Gastrocnemius medialis (tissue), 4 donors: ENCODE data around the gene ADGRD1.

Experiments
- POLR2A ChIP-seq, 2 donors: fragments of 450-650 bp; IDR thresholded peaks; one replicate each; pipeline ENCODE4 v1.6.1; 2017; ENCODE audit warnings: antibody characterized with exemption in 2 of 2, mild to moderate bottlenecking in 2 of 2, moderate library complexity in 2 of 2
- TF ChIP-seq, protein P1 (sequence below), 5 experiments: fragments of 450-650 bp in 3 of 5; fragments of 200-600 bp in 2 of 5; sonication (generic) in 2 of 5; IDR thresholded peaks in 4 of 5; conservative IDR thresholded peaks in 1 of 5; 1 replicate in 4 of 5; 2 replicates in 1 of 5; pipeline ENCODE4 v1.5.1; 2016 to 2019; ENCODE audit warnings: antibody characterized with exemption in 5 of 5, mild to moderate bottlenecking in 3 of 5, moderate library complexity in 3 of 5

DNA sequence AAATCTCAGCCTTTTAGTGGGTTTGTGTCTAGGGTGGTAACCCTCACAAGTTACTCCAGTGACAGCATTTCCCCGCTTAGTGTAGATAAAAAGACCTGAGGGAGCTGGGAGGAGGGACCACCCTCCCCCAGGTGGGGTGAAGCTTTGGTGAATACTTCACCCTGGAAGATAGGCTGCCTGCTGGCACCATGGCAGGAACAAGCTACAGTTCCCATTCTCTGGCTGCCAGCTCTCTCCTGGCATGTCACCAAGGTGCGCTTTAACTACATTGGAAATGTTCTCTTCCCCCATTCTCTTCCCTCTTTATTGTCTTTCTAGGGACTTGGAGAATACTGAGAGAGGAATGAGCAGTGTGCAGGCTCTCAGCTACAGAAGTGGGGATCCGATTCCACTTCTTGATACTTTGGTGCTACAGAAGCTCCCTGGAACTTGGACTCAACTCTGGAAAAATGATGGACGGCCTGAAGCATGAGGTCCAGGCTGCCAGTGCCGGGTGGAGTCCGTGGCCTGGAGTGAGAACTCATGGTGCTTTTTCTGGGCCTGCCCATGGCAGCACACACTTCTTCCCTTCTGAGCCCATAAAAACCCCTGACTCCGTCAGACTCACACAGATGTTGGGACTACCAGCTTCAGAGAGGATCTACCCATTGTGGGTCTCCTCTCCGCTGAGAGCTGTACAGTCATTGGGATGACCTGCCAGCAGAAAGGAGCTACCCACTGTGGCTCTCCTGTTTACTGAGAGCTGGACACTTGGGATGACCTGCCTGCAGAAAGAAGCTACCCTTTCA is 198.0 kb downstream of the ADGRD1 start:
- TF ChIP-seq, protein P1, sequence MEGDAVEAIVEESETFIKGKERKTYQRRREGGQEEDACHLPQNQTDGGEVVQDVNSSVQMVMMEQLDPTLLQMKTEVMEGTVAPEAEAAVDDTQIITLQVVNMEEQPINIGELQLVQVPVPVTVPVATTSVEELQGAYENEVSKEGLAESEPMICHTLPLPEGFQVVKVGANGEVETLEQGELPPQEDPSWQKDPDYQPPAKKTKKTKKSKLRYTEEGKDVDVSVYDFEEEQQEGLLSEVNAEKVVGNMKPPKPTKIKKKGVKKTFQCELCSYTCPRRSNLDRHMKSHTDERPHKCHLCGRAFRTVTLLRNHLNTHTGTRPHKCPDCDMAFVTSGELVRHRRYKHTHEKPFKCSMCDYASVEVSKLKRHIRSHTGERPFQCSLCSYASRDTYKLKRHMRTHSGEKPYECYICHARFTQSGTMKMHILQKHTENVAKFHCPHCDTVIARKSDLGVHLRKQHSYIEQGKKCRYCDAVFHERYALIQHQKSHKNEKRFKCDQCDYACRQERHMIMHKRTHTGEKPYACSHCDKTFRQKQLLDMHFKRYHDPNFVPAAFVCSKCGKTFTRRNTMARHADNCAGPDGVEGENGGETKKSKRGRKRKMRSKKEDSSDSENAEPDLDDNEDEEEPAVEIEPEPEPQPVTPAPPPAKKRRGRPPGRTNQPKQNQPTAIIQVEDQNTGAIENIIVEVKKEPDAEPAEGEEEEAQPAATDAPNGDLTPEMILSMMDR (IDR thresholded peaks at IDR 0.05 in 4 of 5, conservative IDR thresholded peaks at IDR 0.05 in 1 of 5), result no peak
- no peak for TF ChIP-seq POLR2A (IDR thresholded peaks at IDR 0.05)
